ENCODE data around the gene SCGB3A2. TPM values are rescaled to one million over a fixed set of nuclear protein-coding genes. Genes with fewer than 3 reads are reported as not detected.

Gene SCGB3A2
- total RNA-seq, 1 donor from 2014 or later: not detected

- no peaks in the 10 kb centered on the region for H3K36me3 Mint-ChIP-seq (ENCODE audit: low read depth)
- H3K27ac Mint-ChIP-seq: no peak overlapping the region
- ChIA-PET POLR2A (no interaction called here), CTCF (no interaction called here)
- ATAC-seq (ENCODE audit: low read depth): no peak
- TF ChIP-seq CTCF (IDR thresholded peaks at IDR 0.05): no peak
- DNase-seq: no peak
- H3K27me3 Mint-ChIP-seq: no peaks in the 10 kb centered on the region
- intact Hi-C loops (cut with micrococcal nuclease): loop anchor here (2.0 to 10.0 kb wide), 4 partner anchors 599 to 1259 kb away; no protein-coding TSS in a partner anchor
- H3K9me3 Mint-ChIP-seq: no peaks in the 10 kb centered on the region
- H3K4me3 Mint-ChIP-seq: no peak overlapping the region
- no peaks in the 10 kb centered on the region for H3K4me1 Mint-ChIP-seq
Measured at GRCh38 chr5:147855774-147856069, 22.8 kb upstream of the SCGB3A2 start.

DNA sequence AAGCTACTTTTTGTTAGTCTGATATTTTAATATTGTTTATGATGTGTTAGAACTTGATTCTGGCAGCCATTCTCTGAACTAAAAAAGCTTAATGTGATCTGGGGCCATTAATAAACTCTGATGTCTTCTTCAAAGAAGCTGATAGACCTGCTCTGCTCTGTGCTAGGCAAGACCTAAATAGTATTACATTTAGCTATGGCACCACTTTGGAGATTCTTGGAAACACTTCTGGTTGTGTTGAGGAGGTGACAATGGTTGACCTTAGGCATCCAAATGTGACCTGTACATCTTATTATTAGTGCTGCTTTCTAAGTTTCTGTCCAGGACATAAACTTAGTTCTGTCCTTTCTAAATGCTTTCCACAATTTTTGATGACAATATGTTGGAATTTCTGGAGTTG is 21.7 kb upstream of the SCGB3A2 start:
- Mint-ChIP-seq H3K4me1 (no peaks in the 10 kb centered on the region), H3K27me3 (no peaks in the 10 kb centered on the region), H3K9me3 (no peaks in the 10 kb centered on the region), H3K27ac (no peak overlapping the region), H3K36me3 (ENCODE audit: low read depth) (no peaks in the 10 kb centered on the region), H3K4me3 (no peak overlapping the region)
- POLR2A ChIA-PET: no interaction called here
- intact Hi-C loops (cut with micrococcal nuclease): loop anchor here (2.0 to 10.0 kb wide), 4 partner anchors 598 to 1258 kb away; no protein-coding TSS in a partner anchor
- TF ChIP-seq CTCF (IDR thresholded peaks at IDR 0.05): no peak
- DNase-seq (no peak), ATAC-seq (ENCODE audit: low read depth) (no peak)
- CTCF ChIA-PET: interaction anchor here (0.9 kb wide), 1 partner anchor 10 kb away, joined by 3 read pairs; no protein-coding TSS in a partner anchor

GRCh38 chr5:147857302-147858129 is 21.0 kb upstream of the SCGB3A2 start:
- H3K9me3 Mint-ChIP-seq: no peaks in the 10 kb centered on the region
- no peaks in the 10 kb centered on the region for H3K27me3 Mint-ChIP-seq
- no peak overlapping the region for H3K4me3 Mint-ChIP-seq
- ChIA-PET POLR2A (no interaction called here), CTCF (interaction anchor here (0.8 to 1.2 kb wide), 4 partner anchors 10 to 35 kb away, joined by 3 read pairs; partner anchors contain the start of gene SCGB3A2)
- H3K27ac Mint-ChIP-seq: no peak overlapping the region
- TF ChIP-seq CTCF (IDR thresholded peaks at IDR 0.05): peak; percentile 61
- intact Hi-C loops (cut with micrococcal nuclease): loop anchor here (2.0 to 10.0 kb wide), 4 partner anchors 597 to 1257 kb away; no protein-coding TSS in a partner anchor
- H3K36me3 Mint-ChIP-seq (ENCODE audit: low read depth): no peaks in the 10 kb centered on the region
- H3K4me1 Mint-ChIP-seq: no peaks in the 10 kb centered on the region
- ATAC-seq (ENCODE audit: low read depth) (no peak), DNase-seq (no peak)

GRCh38 chr5:147858565-147858964 is 19.9 kb upstream of the SCGB3A2 start:
- intact Hi-C loops (cut with micrococcal nuclease): loop anchor here (10.0 kb wide), 3 partner anchors 596 to 1256 kb away; no protein-coding TSS in a partner anchor
- H3K4me1 Mint-ChIP-seq: no peaks in the 10 kb centered on the region
- H3K4me3 Mint-ChIP-seq: no peak overlapping the region
- no peak for TF ChIP-seq CTCF (IDR thresholded peaks at IDR 0.05)
- no peak for ATAC-seq (ENCODE audit: low read depth)
- DNase-seq: no peak
- no peaks in the 10 kb centered on the region for H3K27me3 Mint-ChIP-seq
- CTCF ChIA-PET: interaction anchor here (1.0 to 2.3 kb wide), 3 partner anchors 8 to 20 kb away, joined by 3 to 8 read pairs (median 3); partner anchors contain the start of gene SCGB3A2
- POLR2A ChIA-PET: no interaction called here
- no peaks in the 10 kb centered on the region for H3K36me3 Mint-ChIP-seq (ENCODE audit: low read depth)
- no peaks in the 10 kb centered on the region for H3K9me3 Mint-ChIP-seq
- no peak overlapping the region for H3K27ac Mint-ChIP-seq

GRCh38 chr5:147859962-147860640 is 18.4 kb upstream of the SCGB3A2 start:
- Mint-ChIP-seq H3K4me3 (no peak overlapping the region), H3K27ac (no peak overlapping the region), H3K9me3 (no peaks in the 10 kb centered on the region), H3K36me3 (ENCODE audit: low read depth) (no peaks in the 10 kb centered on the region), H3K4me1 (no peaks in the 10 kb centered on the region), H3K27me3 (no peaks in the 10 kb centered on the region)
- intact Hi-C loops (cut with micrococcal nuclease): loop anchor here (10.0 kb wide), 3 partner anchors 595 to 1255 kb away; no protein-coding TSS in a partner anchor
- ChIA-PET POLR2A (no interaction called here), CTCF (interaction anchor here (2.3 kb wide), 1 partner anchor 10 kb away, joined by 8 read pairs; no protein-coding TSS in a partner anchor)
- TF ChIP-seq CTCF (IDR thresholded peaks at IDR 0.05): no peak
- no peak for ATAC-seq (ENCODE audit: low read depth)
- DNase-seq: no peak

Data from activated B cell treated with CpG ODN at 0.5 μM for 24 hours (primary cell).